Left lung (tissue), 10 donors: ENCODE data around the gene SLC15A4. TPM values are rescaled to one million over a fixed set of nuclear protein-coding genes. Genes with fewer than 3 reads are reported as not detected.

Experiments
- ATAC-seq: fragments of 200-7000 bp; cut with Tn5 transposase; one replicate; pipeline ENCODE4 v1.9.1; 2020; ENCODE audit warnings: moderate library complexity
- DNase-seq, 4 donors: peaks; one replicate each; pipeline ENCODE4 v3.0.0-alpha.2; 2013 to 2020
- H3K27ac ChIP-seq, 2 donors: fragments of 200-600 bp; sonication (generic) in 1 of 2; one replicate each; pipeline versions ENCODE4 v1.5.0 to v1.8.0; 2020 to 2021
- H3K27me3 ChIP-seq, 2 donors: fragments of 200-600 bp; sonication (generic) in 1 of 2; one replicate each; pipeline versions ENCODE4 v1.5.0 to v1.8.0; 2020 to 2021
- H3K36me3 ChIP-seq, 2 donors: fragments of 200-600 bp; sonication (generic) in 1 of 2; one replicate each; pipeline versions ENCODE4 v1.5.0 to v1.8.0; 2020 to 2021
- H3K4me1 ChIP-seq, 2 donors: fragments of 200-600 bp; one replicate each; pipeline ENCODE4 v1.8.0; 2021
- H3K4me3 ChIP-seq, 2 donors: fragments of 200-600 bp; sonication (generic) in 1 of 2; one replicate each; pipeline versions ENCODE4 v1.5.0 to v1.8.0; 2020 to 2021; ENCODE audit warnings: mild to moderate bottlenecking in 1 of 2
- H3K9me3 ChIP-seq, 2 donors: fragments of 200-600 bp; sonication (generic) in 1 of 2; one replicate each; pipeline versions ENCODE4 v1.5.0 to v1.8.0; 2020 to 2021
- intact Hi-C, 2 donors: fragments of 100-400 bp; cut with DNase I; formaldehyde crosslinking; loops; one replicate each; pipeline versions ENCODE4 v1.11.2 to v1.14.2; 2022
- polyA plus RNA-seq, 6 donors: library from polyadenylated mRNA; unstranded; fragments of 120-200 nt; gene quantifications; one replicate each; pipeline ENCODE4 v1.2.1, GENCODE V29; 2013; ENCODE audit not compliant: insufficient read length in 6 of 6
- total RNA-seq, 2 donors: library from RNA; stranded (reverse); fragmentation: NEBNext Ultra II Directional; extraction: Animal tissue kit (Norgen Biotek cat#: 25700); gene quantifications; one replicate each; pipeline ENCODE4 v1.2.1, GENCODE V29; 2021
- TF ChIP-seq, protein P1 (sequence below), 2 donors: fragments of 200-600 bp; sonication (generic) in 1 of 2; IDR thresholded peaks; one replicate each; pipeline versions ENCODE4 v1.5.0 to v1.8.0; 2021; ENCODE audit warnings: antibody characterized with exemption in 2 of 2
- donor health status: DM: no; HTN: yes; CAD: no.
- donor health status: DM: no; HTN: no; CAD: no.

The SLC15A4 gene
- total and polyA plus RNA-seq, 8 donors, result 26.5 to 38.2 (median 29.3) TPM

- Histone ChIP-seq H3K4me1 (peaks cover 0 to 28% of the 10 kb centered on the region in 2 donors), H3K36me3 (peaks cover 0 to 83% of the 10 kb centered on the region in 2 donors), H3K9me3 (no peaks in the 10 kb centered on the region), H3K4me3 (no peak overlapping the region), H3K27me3 (no peaks in the 10 kb centered on the region), H3K27ac (no peak overlapping the region)
- DNase-seq (no peak), ATAC-seq (no peak)
- TF ChIP-seq, protein P1, sequence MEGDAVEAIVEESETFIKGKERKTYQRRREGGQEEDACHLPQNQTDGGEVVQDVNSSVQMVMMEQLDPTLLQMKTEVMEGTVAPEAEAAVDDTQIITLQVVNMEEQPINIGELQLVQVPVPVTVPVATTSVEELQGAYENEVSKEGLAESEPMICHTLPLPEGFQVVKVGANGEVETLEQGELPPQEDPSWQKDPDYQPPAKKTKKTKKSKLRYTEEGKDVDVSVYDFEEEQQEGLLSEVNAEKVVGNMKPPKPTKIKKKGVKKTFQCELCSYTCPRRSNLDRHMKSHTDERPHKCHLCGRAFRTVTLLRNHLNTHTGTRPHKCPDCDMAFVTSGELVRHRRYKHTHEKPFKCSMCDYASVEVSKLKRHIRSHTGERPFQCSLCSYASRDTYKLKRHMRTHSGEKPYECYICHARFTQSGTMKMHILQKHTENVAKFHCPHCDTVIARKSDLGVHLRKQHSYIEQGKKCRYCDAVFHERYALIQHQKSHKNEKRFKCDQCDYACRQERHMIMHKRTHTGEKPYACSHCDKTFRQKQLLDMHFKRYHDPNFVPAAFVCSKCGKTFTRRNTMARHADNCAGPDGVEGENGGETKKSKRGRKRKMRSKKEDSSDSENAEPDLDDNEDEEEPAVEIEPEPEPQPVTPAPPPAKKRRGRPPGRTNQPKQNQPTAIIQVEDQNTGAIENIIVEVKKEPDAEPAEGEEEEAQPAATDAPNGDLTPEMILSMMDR (IDR thresholded peaks at IDR 0.05), result no peak
- intact Hi-C loops, result no loop called here
Observed at GRCh38 chr12:128804762-128805161, 19.0 kb downstream of the SLC15A4 start.

DNA sequence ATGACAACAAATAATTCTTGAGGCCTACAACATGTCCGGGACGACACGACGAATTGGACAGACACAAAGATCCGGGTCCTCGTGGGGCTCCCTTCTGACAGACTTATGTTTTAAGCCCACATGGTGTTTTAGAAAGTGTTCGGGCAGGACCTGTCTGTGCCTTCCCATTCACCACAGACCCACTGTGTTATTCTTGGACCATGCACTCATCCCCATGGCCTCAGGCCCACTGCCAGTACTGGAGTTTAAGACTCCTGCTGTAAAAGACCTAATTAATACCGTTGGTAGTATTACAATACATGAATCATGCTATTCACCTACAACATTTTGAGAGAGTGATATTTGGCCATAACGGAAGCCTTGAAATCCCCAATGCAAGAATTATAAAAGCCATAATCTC is 20.0 kb downstream of the SLC15A4 start:
- Histone ChIP-seq H3K27ac (no peak overlapping the region), H3K4me1 (peaks cover 0 to 24% of the 10 kb centered on the region in 2 donors), H3K27me3 (no peaks in the 10 kb centered on the region), H3K36me3 (peaks cover 0 to 84% of the 10 kb centered on the region in 2 donors), H3K4me3 (no peak overlapping the region), H3K9me3 (no peaks in the 10 kb centered on the region)
- DNase-seq (no peak), ATAC-seq (no peak)
- intact Hi-C loops, result no loop called here
- TF ChIP-seq, protein P1 (IDR thresholded peaks at IDR 0.05), result no peak

DNA sequence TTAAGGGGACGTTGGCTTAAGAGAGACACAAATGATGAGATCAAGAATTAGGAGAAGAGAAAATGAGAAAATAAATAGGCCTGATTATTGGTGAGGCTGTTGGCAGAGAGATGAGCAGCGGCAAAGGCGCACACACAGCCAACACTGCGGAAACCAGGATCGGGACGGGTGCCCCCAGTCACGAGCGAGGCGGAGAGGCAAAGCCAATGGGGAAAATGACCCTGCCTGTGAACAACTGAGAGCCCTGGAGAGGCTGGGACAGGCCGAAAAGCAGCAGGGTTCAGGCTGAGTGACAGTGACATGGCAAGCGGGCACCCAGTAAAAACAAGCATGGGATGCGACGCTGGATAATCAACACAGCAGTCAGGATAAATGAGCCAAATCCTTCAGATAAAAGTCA is 21.0 kb downstream of the SLC15A4 start:
- DNase-seq (no peak), ATAC-seq (no peak)
- H3K27me3 ChIP-seq, result no peaks in the 10 kb centered on the region
- TF ChIP-seq, protein P1 (IDR thresholded peaks at IDR 0.05), result no peak
- no peak overlapping the region for H3K27ac ChIP-seq
- peaks cover 0 to 13% of the 10 kb centered on the region in 2 donors for H3K4me1 ChIP-seq
- no peak overlapping the region for H3K4me3 ChIP-seq
- H3K36me3 ChIP-seq, result peaks cover 0 to 84% of the 10 kb centered on the region in 2 donors
- H3K9me3 ChIP-seq, result no peaks in the 10 kb centered on the region
- intact Hi-C loops, result no loop called here

DNA sequence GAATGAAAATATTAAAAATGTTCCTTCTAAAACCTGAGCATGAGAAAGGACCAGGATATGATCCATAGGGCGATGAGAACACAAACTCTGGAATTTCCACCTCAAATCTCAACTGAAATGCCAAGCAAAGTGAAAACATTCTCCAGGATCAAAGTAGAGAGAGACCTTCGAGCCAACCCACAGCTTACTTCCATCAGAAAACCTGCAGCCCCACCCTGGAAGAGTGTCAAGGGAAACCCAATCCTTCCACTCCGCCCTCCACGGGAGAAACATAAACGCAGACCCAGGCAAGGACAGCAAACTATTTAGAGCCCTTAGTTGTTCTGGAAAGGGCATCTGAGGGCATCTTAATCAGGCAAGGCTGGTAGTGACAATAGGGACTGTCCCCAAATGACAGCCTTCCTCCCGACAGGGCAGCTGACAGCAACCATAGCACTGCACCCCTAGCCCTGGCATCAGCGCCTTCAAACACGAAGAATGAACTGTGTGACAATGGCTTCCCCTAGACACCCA is 21.8 kb downstream of the SLC15A4 start:
- peaks cover 0 to 6% of the 10 kb centered on the region in 2 donors for H3K4me1 ChIP-seq
- peaks cover 0 to 84% of the 10 kb centered on the region in 2 donors for H3K36me3 ChIP-seq
- TF ChIP-seq, protein P1 (IDR thresholded peaks at IDR 0.05), result no peak
- H3K27me3 ChIP-seq, result no peaks in the 10 kb centered on the region
- intact Hi-C loops, result no loop called here
- H3K4me3 ChIP-seq, result no peak overlapping the region
- no peak for ATAC-seq
- no peak for DNase-seq
- no peak overlapping the region for H3K27ac ChIP-seq
- no peaks in the 10 kb centered on the region for H3K9me3 ChIP-seq

- peaks cover 0 to 92% of the 10 kb centered on the region in 2 donors for H3K36me3 ChIP-seq
- intact Hi-C loops, result no loop called here
- ATAC-seq, result no peak
Observed at GRCh38 chr12:128800606-128801005, 23.2 kb downstream of the SLC15A4 start.

More at GRCh38 chr12:128800606-128801005, 23.2 kb downstream of the SLC15A4 start:
- no peaks in the 10 kb centered on the region for H3K9me3 ChIP-seq
- TF ChIP-seq, protein P1 (IDR thresholded peaks at IDR 0.05), result no peak
- DNase-seq, result no peak
- H3K4me3 ChIP-seq, result no peak overlapping the region
- H3K27ac ChIP-seq, result no peak overlapping the region
- H3K27me3 ChIP-seq, result no peaks in the 10 kb centered on the region
- H3K4me1 ChIP-seq, result peaks cover 0 to 7% of the 10 kb centered on the region in 2 donors
